KOPT-K1 (cell line): ENCODE results near the gene MKRN1.
"Not testable (repeated sequence)": the region's sequence is repeated elsewhere in the genome, so short reads cannot be mapped to it uniquely, and the experiment has no call there.

Source experiments
- H3K27ac ChIP-seq: fragments of 200-600 bp; sonication (generic); 2 replicates; pipeline ENCODE4 v1.5.1; 2016; ENCODE audit warnings: antibody characterized with exemption, mild to moderate bottlenecking, low read depth, low read length; ENCODE audit not compliant: poor library complexity, severe bottlenecking
- H3K36me3 ChIP-seq: fragments of 200-600 bp; sonication (generic); 2 replicates; pipeline ENCODE4 v1.5.1; 2017; ENCODE audit warnings: antibody characterized with exemption, mild to moderate bottlenecking, low read length, moderate library complexity; ENCODE audit not compliant: insufficient read depth
- H3K9me3 ChIP-seq: fragments of 200-600 bp; sonication (generic); 2 replicates; pipeline ENCODE4 v1.5.1; 2017; ENCODE audit warnings: antibody characterized with exemption, low read length, mild to moderate bottlenecking; ENCODE audit not compliant: insufficient read depth, poor library complexity, severe bottlenecking

The MKRN1 gene

DNA sequence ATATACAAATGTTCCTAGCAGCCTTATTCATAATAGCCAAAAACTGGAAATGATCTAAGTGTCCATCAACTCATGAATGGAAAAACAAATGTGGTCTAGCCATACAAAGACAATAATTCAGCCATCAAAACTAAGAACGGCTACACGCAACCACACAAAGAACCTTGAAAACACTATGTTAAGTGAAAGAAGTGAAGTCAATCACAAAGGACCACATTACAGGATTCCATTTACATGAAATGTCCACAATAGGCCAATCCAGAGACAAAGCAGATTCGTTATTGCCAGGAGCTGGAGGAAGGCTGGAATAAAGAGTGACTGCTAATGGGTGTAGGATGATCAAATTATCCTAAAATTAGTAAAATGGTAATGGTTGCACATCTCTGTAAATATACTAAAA, 21.1 kb downstream of the MKRN1 start:
- Histone ChIP-seq H3K9me3 (no peaks in the 10 kb centered on the region), H3K36me3 (peaks cover 91% of the 10 kb centered on the region), H3K27ac (no peak overlapping the region)

DNA sequence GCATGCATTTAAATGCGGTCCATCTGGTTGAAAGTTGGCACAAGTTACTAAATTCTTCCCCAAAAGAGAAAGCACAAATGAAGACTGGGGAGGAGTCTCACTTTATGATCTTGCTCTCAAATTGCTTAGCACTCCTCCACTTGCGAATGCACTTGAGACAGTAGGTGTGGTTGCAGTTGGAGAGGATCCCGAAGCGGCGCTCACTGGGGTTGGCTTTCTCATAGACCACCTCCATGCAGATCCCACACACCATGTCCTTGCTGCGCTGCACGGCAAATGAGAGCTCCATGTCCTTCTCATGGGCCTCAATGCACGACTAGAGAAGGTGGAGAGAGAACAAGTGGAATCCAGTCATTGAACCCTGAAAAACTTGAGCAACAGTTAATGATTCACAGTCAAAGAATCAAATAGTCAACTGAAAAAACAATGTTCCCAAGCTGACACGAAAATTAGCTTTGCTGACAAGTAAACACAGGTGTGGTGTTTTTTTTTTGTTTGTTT, 22.7 kb downstream of the MKRN1 start:
- H3K36me3 ChIP-seq, result peaks cover 87% of the 10 kb centered on the region
- no peaks in the 10 kb centered on the region for H3K9me3 ChIP-seq
- no peak overlapping the region for H3K27ac ChIP-seq

DNA sequence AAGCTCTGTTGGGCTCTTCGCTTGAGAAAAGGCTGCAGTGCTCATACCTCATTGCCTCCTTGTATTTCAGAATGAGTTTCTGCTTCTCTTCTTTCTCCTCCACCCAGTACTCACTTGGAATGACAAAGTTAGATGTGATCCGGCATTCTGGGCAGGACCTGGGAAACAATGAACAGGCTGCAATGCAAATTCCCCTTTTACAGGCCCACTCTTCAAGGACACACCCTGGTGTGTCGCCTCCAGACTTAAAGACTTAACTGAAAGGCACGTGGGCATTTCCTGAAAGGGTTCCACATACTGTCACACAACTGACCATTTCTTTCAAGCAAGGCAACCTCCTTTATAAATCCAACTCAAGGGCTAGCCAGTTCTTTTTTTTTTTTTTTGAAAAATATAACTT, 23.6 kb downstream of the MKRN1 start:
- Histone ChIP-seq H3K27ac (no peak overlapping the region), H3K36me3 (peaks cover 78% of the 10 kb centered on the region), H3K9me3 (no peaks in the 10 kb centered on the region)

DNA sequence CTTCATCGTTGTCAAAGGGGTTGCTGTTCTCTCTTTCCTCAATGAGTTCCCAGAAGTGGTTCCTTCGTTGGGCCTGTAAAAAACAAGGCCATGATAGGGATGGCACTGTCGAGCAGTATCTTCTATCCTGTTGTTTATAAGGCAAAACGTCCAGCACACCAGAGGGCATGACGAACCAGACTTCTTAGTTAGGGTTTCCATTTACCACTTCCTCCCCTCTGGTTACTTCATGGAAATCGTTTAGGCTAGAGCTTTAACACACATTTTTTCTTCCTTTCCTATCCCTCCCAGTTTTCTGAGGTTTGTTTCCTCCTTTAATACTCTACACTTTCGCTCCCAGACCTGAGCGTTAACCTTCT, 24.7 kb downstream of the MKRN1 start:
- Histone ChIP-seq H3K36me3 (peaks cover 74% of the 10 kb centered on the region), H3K9me3 (no peaks in the 10 kb centered on the region), H3K27ac (no peak overlapping the region)

DNA sequence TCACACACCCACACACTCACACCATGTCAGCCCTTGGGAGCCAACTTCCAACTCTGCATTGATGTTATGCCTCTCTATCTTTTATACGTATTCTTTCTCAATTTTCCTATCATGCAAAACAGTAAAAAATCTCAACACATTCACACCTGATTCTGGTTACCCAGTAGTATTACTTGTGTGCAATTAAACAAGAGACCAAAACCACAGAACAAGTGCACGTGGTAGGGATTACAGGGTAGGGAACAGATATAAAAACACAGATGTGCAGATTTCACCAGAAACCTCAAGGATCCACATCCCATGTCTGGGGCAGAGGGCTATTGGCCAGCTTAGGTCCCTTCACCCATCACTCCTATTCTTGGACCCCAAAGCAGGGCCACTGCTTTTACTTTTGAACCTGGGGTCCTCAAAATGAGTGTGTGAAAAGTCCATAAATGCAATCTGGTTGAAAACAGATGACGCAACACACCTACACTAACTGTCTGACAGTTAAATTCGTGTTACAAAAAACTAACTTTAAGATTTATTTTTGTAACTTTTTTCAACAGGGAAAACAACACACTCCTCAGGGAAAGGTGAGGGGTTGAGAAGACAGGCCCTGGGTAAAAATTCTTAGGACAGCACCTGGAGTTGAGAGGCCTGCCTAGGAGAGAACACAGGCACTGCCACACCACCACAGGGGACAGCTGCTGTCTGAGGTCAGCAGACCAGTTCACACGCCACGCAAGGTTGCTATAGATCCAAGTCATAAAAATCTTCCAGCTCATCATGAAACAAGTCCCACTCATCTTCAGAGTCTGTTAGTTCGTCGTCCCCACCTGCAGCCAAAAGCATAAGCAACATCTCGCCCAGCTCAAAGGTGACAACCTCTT, 25.3 kb downstream of the MKRN1 start:
- not testable (repeated sequence) for H3K9me3 ChIP-seq, H3K27ac ChIP-seq
- peaks cover 67% of the 10 kb centered on the region for H3K36me3 ChIP-seq

DNA sequence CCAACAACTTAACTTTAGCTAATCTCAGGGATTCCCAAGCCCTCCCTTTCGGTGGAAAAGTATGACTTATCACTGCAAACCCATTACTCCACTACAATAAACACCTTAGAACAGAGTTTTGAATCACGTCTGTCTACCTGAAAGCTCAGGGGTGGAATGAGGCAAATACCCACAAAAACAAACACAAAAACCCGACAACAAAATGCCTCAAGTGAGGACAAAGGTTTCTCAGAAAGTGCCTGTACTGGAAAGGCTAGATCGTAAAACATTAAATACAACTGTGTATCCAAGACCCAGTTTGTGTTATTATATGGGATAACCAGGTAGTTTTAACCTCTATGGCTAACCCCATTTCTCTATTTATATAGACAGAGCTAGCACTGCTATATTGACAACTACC, 26.0 kb downstream of the MKRN1 start:
- no peaks in the 10 kb centered on the region for H3K9me3 ChIP-seq
- peaks cover 60% of the 10 kb centered on the region for H3K36me3 ChIP-seq
- no peak overlapping the region for H3K27ac ChIP-seq

DNA sequence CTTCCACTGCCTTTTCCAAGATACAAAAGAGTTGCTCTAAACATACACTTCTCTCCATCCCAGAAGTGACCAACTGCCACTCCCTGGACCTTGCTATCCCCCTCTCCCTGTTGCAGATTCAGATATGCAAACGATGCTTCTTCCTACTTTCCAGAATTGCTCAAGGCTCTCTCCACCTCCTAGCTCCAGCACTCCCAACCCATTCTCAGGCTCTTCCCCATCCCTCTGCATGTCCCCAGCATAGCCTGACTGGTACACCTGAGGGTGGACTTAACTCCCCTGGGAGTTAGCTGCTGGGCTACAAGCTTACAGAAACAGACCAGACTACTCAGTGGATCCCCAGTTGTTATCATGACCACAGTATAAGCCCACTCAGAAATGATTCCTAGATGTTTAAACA, 27.6 kb downstream of the MKRN1 start:
- Histone ChIP-seq H3K9me3 (no peaks in the 10 kb centered on the region), H3K36me3 (peaks cover 44% of the 10 kb centered on the region), H3K27ac (no peak overlapping the region)

DNA sequence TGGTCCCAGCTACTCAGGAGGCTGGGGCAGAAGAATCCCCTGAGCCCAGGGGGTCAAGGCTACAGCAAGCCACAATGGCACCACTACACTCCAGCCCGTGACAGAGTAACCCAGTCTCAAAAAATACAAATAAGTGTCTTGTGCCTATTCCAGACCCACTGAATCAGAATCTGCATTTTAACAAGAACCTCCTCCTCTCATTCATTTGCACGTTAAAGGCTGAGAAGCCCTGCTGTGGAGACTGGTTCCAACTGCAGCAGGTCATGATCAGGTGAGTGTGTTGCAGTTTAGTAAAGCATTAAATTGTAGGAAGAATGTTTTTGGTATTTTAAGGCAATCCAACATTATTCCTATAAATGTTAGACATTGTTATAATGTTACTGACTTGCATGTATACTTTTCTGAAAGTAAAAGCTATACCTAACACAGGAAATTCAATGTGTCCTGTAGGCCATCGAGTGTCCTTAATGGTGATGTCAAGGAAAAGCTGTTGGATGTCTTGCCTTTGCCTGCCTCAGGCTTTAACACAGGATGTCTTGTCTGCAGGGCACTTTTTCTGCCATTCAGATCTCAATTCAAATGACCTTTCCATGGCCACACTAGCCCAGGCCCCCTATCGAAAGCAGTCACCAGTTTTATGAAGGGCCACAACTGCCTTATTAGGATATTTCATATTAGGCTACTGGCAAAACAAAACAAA, 30.4 kb downstream of the MKRN1 start:
- Histone ChIP-seq H3K9me3 (no peaks in the 10 kb centered on the region), H3K36me3 (peaks cover 17% of the 10 kb centered on the region), H3K27ac (no peak overlapping the region)

DNA sequence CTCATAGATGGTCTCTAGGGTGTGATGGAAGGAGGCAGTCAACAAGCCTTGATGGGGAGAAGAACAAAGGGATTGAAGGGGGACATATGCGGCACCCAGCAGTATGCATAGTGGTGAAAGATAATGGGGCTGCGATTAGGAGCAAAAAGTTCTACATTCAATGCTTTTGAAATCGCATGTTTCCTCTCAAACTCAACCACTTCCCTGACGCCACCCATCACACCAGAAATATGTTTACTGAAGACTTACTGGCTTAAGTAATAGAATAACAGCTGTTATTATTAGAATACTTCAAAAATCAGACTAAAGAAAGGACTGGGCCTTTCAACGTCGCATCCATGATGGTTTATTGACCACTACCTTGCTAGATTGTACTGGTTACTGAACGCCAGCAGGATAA, 31.5 kb downstream of the MKRN1 start:
- Histone ChIP-seq H3K9me3 (no peaks in the 10 kb centered on the region), H3K27ac (no peak overlapping the region), H3K36me3 (0 out of 2 replicates have a peak, but pooled peaks cover 6% of the 10 kb centered on the region)

DNA sequence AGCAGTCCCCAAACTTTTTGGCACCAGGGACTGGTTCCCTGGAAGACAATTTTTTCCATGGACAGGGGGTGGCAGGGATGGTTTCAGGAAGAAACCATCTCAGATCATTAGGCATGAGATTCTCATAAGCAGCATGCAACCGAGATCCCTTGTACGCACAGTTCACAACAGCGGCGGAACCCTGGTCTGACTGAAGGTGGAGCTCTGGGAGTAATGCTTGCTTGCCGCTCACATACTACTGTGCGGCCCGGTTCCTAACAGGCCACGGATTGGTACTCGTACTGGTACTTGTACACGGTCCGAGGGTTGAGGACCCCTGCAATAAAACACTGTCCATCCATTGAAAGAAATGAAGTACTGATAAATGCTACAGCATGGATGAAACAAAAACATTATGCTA, 32.8 kb downstream of the MKRN1 start:
- Histone ChIP-seq H3K36me3 (no peaks in the 10 kb centered on the region), H3K9me3 (no peaks in the 10 kb centered on the region), H3K27ac (no peak overlapping the region)

DNA sequence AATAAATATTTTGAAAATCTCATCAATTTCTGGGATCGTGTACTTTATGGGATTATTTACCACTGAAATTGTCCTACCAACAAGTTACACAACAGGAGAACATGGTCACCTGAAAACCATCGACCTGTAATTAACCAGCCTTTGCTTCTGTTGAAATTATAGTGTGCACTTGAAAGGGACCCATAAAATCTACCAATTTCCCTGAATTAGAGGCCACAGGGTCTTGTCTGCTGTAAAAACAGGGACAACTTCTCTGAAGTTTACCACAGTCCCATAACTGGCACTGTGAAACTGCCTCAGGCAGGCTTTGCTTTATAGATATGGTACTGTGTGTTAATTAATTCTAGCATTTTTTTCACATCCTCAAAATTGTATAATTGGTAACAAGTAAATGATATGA, 37.8 kb downstream of the MKRN1 start:
- H3K9me3 ChIP-seq, result no peaks in the 10 kb centered on the region
- H3K36me3 ChIP-seq, result no peaks in the 10 kb centered on the region
- no peak overlapping the region for H3K27ac ChIP-seq

DNA sequence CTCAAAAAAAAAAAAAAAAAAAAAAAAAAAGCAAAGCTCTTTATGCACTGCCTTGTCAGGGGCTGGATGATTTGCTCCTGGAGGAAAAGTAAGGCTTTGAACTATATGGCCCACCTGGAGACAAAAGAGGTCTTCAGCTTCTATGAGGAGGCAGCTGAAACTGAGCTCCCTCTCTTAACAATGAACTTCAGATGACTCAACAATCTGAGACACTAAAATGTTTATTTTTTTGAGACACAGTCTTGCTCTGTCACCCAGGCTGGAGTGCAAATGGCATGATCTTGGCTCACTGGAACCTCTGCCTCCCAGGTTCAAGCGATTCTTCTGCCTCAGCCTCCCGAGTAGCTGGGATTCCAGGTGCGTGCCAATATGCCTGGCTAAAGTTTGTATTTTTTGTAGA, 38.7 kb downstream of the MKRN1 start:
- H3K27ac ChIP-seq, result no peak overlapping the region
- no peaks in the 10 kb centered on the region for H3K9me3 ChIP-seq
- no peaks in the 10 kb centered on the region for H3K36me3 ChIP-seq

DNA sequence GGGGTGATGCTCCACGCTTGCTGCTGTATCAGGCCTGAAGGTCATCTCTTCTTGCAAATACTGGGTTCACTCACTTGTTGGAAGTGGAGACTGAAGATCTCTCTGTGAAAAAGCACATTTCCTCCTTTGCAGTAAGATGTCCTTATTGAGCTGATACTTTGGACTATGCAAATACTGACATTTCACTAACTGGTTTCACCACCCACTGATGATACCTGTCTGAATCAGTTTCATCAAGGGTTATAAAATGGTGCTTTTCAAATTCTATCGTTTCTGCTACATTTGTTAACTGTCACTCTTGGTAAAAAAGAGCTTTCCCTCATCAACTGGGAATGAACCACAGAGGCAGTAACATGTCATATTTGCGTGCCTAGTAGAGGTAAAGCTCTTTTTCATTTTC, 39.9 kb downstream of the MKRN1 start:
- Histone ChIP-seq H3K36me3 (no peaks in the 10 kb centered on the region), H3K27ac (no peak overlapping the region), H3K9me3 (no peaks in the 10 kb centered on the region)

DNA sequence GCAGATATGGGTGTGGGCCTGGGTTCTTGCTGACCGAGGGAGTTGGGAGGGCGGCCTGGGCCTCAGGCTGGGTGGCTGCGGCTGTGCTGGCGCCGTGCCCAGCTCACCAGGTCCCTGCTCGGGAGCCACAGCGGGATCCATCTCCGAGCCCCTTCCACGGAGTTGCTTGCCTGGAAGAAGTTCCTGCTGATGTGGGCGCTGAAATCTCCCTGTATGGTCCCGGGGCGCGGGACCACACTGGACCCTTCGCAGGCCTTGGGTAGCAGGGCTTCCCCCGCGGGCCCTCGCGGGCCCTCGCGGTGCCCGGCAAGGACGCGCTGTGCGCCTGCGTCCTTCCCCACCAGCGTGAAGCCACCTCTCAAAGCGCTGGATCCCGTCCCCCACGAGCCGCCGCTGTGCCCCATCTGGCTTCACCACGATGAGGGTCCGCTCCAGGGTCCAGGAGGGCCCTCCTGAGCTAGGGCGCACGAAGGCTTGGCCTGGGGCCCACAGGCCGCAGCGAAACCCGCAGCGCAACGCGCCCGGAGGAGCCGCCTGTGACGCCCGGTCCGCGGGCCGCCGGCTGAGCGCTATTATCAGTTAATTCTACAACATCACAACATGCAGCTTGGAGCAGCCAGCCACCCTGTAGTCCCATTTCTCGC, 43.9 kb downstream of the MKRN1 start:
- Histone ChIP-seq H3K36me3 (no peaks in the 10 kb centered on the region), H3K27ac (no peak overlapping the region), H3K9me3 (no peaks in the 10 kb centered on the region)

DNA sequence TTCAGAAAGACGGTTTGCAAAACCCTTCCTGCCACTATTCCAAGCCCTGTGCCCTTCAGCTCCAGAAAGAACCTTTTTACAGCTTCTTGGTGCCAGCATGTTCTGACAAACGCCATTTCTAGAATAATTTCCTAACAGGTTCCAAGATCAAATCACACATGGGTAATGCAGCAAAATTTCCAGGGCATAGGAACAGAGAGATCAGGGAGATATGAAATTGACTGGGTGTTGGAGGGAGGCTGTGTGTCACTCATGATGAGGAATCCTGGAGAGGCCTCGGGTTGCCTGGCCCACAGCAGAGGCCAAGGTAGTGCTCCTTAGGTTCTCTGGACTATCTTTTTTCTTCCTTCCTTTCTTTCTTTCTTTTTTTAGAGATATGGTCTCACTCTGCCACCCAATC, 45.9 kb downstream of the MKRN1 start:
- no peak overlapping the region for H3K27ac ChIP-seq
- H3K9me3 ChIP-seq, result no peaks in the 10 kb centered on the region
- no peaks in the 10 kb centered on the region for H3K36me3 ChIP-seq
